Stomach (tissue), 4 donors: ENCODE data around the gene CCDC157.

Experiments
- CTCF ChIP-seq, 7 experiments: fragments of 450-650 bp in 4 of 7; fragments of 200-600 bp in 3 of 7; sonication (generic) in 3 of 7; IDR thresholded peaks; one replicate each; pipeline ENCODE4 v1.5.1; 2016 to 2019; ENCODE audit warnings: antibody characterized with exemption in 7 of 7, control low read depth in 2 of 7, mild to moderate bottlenecking in 1 of 7
- POLR2AphosphoS5 ChIP-seq, 3 donors: sonication (generic); formaldehyde crosslinking; IDR thresholded peaks; one replicate each; pipeline ENCODE4 v1.6.1; 2016; ENCODE audit warnings: antibody characterized with exemption in 3 of 3

- TF ChIP-seq CTCF (IDR thresholded peaks at IDR 0.05) = no peak
- TF ChIP-seq POLR2AphosphoS5 (IDR thresholded peaks at IDR 0.05) = no peak
Measured at GRCh38 chr22:30382340-30382739, 25.5 kb downstream of the CCDC157 start.
